GM23338 (cell line): ENCODE measurements around the gene MAPK7. TPM values are rescaled to one million over a fixed set of nuclear protein-coding genes. Genes with fewer than 3 reads are reported as not detected.

Source experiments
- ATAC-seq: fragments of 200-7000 bp; cut with Tn5 transposase; 3 replicates; pipeline ENCODE4 v1.9.1; 2020
- DNase-seq: peaks from one replicate; pipeline ENCODE4 v3.0.0-alpha.2; 2015; ENCODE audit warnings: low spot score
- H2AFZ ChIP-seq: fragments of 200-600 bp; sonication (generic); 2 replicates; pipeline ENCODE4 v1.8.0; 2016; ENCODE audit warnings: antibody characterized with exemption, mild to moderate bottlenecking, moderate library complexity
- H3F3A ChIP-seq: fragments of 200-600 bp; sonication (generic); replicated peaks from 2 replicates; pipeline ENCODE4 v1.8.0; 2017; ENCODE audit warnings: antibody characterized with exemption, mixed run types, low read depth
- H3K27ac ChIP-seq: fragments of 200-600 bp; sonication (generic); 2 replicates; pipeline ENCODE4 v1.6.1; 2016; ENCODE audit warnings: low read depth
- H3K27me3 ChIP-seq: fragments of 200-600 bp; sonication (generic); 2 replicates; pipeline ENCODE4 v1.8.0; 2016; ENCODE audit warnings: mild to moderate bottlenecking, mixed run types, moderate library complexity; ENCODE audit not compliant: insufficient read depth
- H3K36me3 ChIP-seq: fragments of 200-600 bp; sonication (generic); 2 replicates; pipeline ENCODE4 v1.8.0; 2016; ENCODE audit warnings: mild to moderate bottlenecking; ENCODE audit not compliant: insufficient read depth
- H3K4me1 ChIP-seq: fragments of 200-600 bp; sonication (generic); 2 replicates; pipeline ENCODE4 v1.8.0; 2016; ENCODE audit warnings: mild to moderate bottlenecking, moderate library complexity; ENCODE audit not compliant: insufficient read depth
- H3K4me2 ChIP-seq: fragments of 200-600 bp; sonication (generic); 2 replicates; pipeline ENCODE4 v1.7.1; 2017; ENCODE audit warnings: mixed run types
- H3K4me3 ChIP-seq: fragments of 200-600 bp; sonication (generic); 2 replicates; pipeline ENCODE4 v1.6.1; 2016; ENCODE audit warnings: mixed run types
- H3K79me2 ChIP-seq: fragments of 200-600 bp; sonication (generic); replicated peaks from 2 replicates; pipeline ENCODE4 v1.8.0; 2017; ENCODE audit warnings: mild to moderate bottlenecking; ENCODE audit not compliant: insufficient read depth
- H3K9me2 ChIP-seq: fragments of 200-600 bp; sonication (generic); 2 replicates; pipeline ENCODE4 v1.8.0; 2017; ENCODE audit not compliant: insufficient read depth
- H4K20me1 ChIP-seq: fragments of 200-600 bp; sonication (generic); replicated peaks from 2 replicates; pipeline ENCODE4 v1.8.0; 2017; ENCODE audit warnings: mild to moderate bottlenecking; ENCODE audit not compliant: insufficient read depth
- H3K27ac Mint-ChIP-seq: 2 replicates; pipeline ENCODE4 v1.8.0; 2020; ENCODE audit warnings: inconsistent platforms, mild to moderate bottlenecking, moderate library complexity, mixed read lengths
- H3K27me3 Mint-ChIP-seq: 3 replicates; pipeline ENCODE4 v1.8.0; 2022; ENCODE audit warnings: low read depth, mild to moderate bottlenecking, moderate library complexity, mixed read lengths, inconsistent platforms; ENCODE audit not compliant: insufficient read depth, poor library complexity
- H3K36me3 Mint-ChIP-seq: 3 replicates; pipeline ENCODE4 v1.8.0; 2021; ENCODE audit warnings: low read depth, mild to moderate bottlenecking, inconsistent platforms, moderate library complexity, mixed read lengths
- H3K4me1 Mint-ChIP-seq: 3 replicates; pipeline ENCODE4 v1.8.0; 2020; ENCODE audit warnings: mild to moderate bottlenecking, inconsistent platforms, mixed read lengths
- H3K4me3 Mint-ChIP-seq: 3 replicates; pipeline ENCODE4 v1.8.0; 2021; ENCODE audit warnings: moderate library complexity, mild to moderate bottlenecking, inconsistent platforms, mixed read lengths
- H3K9me3 Mint-ChIP-seq: 3 replicates; pipeline ENCODE4 v1.8.0; 2020; ENCODE audit warnings: moderate library complexity, mild to moderate bottlenecking, inconsistent platforms, mixed read lengths
- CREB1 ChIP-seq: fragments of 250-450 bp; sonication (Bioruptor Pico); IDR thresholded peaks from 2 replicates; pipeline ENCODE4 v1.5.0; 2020; ENCODE audit warnings: low read depth, mild to moderate bottlenecking, moderate library complexity
- ETS1 ChIP-seq: IDR thresholded peaks from 2 replicates; pipeline ENCODE4 v1.6.1; 2016; ENCODE audit warnings: antibody characterized with exemption
- EZH2phosphoT487 ChIP-seq: fragments of 200-600 bp; sonication (generic); IDR thresholded peaks from one replicate; pipeline ENCODE4 v1.8.1; 2018; ENCODE audit warnings: antibody characterized with exemption; ENCODE audit not compliant: unreplicated experiment
- JUNB ChIP-seq: IDR thresholded peaks from one replicate; pipeline ENCODE4 v1.6.1; 2016; ENCODE audit warnings: antibody characterized with exemption; ENCODE audit not compliant: unreplicated experiment
- STAT1 ChIP-seq: IDR thresholded peaks from one replicate; pipeline ENCODE4 v1.6.1; 2016; ENCODE audit warnings: antibody characterized with exemption; ENCODE audit not compliant: unreplicated experiment
- ZNF114 ChIP-seq: fragments of 250-450 bp; sonication (Bioruptor Pico); IDR thresholded peaks from 2 replicates; pipeline ENCODE4 v1.5.0; 2020; ENCODE audit warnings: mild to moderate bottlenecking, moderate library complexity
- ZNF331 ChIP-seq: fragments of 250-450 bp; sonication (Bioruptor Pico); IDR thresholded peaks from 2 replicates; pipeline ENCODE4 v1.5.0; 2020; ENCODE audit warnings: low read depth, mild to moderate bottlenecking, moderate library complexity
- polyA plus RNA-seq: library from polyadenylated mRNA; unstranded; fragments of >200 nt; fragmentation: Nextera tagmentation; extraction: Ambion mirVana; gene quantifications from 2 replicates; pipeline ENCODE4 v1.2.1, GENCODE V29; 2016
- total RNA-seq: library from RNA; depleted of rRNA; stranded (reverse); fragments of >200 nt; shearing (Covaris generic); gene quantifications from 2 replicates; pipeline ENCODE4 v1.2.3, GENCODE V29; 2014
- TF ChIP-seq, protein P1 (sequence below): IDR thresholded peaks from one replicate; pipeline ENCODE4 v1.6.1; 2018; ENCODE audit warnings: antibody characterized with exemption; ENCODE audit not compliant: unreplicated experiment
- TF ChIP-seq, protein P2 (sequence below), 2 experiments: fragments of 200-600 bp in 1 of 2; sonication (generic) in 1 of 2; conservative IDR thresholded peaks; 2 replicates each; pipeline versions ENCODE4 v1.5.1 to v1.6.1; 2016 to 2017; ENCODE audit warnings: antibody characterized with exemption in 2 of 2, low read depth in 2 of 2, mild to moderate bottlenecking in 2 of 2, moderate library complexity in 1 of 2

The MAPK7 gene
- total and polyA plus RNA-seq, 2 experiments from 2014 or later: 15.5 to 53.1 TPM

GRCh38 chr17:19398301-19399181 is 20.2 kb downstream of the MAPK7 start (continued):
- TF ChIP-seq, protein P1, sequence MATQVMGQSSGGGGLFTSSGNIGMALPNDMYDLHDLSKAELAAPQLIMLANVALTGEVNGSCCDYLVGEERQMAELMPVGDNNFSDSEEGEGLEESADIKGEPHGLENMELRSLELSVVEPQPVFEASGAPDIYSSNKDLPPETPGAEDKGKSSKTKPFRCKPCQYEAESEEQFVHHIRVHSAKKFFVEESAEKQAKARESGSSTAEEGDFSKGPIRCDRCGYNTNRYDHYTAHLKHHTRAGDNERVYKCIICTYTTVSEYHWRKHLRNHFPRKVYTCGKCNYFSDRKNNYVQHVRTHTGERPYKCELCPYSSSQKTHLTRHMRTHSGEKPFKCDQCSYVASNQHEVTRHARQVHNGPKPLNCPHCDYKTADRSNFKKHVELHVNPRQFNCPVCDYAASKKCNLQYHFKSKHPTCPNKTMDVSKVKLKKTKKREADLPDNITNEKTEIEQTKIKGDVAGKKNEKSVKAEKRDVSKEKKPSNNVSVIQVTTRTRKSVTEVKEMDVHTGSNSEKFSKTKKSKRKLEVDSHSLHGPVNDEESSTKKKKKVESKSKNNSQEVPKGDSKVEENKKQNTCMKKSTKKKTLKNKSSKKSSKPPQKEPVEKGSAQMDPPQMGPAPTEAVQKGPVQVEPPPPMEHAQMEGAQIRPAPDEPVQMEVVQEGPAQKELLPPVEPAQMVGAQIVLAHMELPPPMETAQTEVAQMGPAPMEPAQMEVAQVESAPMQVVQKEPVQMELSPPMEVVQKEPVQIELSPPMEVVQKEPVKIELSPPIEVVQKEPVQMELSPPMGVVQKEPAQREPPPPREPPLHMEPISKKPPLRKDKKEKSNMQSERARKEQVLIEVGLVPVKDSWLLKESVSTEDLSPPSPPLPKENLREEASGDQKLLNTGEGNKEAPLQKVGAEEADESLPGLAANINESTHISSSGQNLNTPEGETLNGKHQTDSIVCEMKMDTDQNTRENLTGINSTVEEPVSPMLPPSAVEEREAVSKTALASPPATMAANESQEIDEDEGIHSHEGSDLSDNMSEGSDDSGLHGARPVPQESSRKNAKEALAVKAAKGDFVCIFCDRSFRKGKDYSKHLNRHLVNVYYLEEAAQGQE: no peak
- no peak for TF ChIP-seq ZNF114
- TF ChIP-seq ZNF331 (CRISPR knock-in tag): no peak
- no peak for TF ChIP-seq JUNB
- no peak for TF ChIP-seq CREB1
- TF ChIP-seq STAT1: no peak
- TF ChIP-seq, protein P2, sequence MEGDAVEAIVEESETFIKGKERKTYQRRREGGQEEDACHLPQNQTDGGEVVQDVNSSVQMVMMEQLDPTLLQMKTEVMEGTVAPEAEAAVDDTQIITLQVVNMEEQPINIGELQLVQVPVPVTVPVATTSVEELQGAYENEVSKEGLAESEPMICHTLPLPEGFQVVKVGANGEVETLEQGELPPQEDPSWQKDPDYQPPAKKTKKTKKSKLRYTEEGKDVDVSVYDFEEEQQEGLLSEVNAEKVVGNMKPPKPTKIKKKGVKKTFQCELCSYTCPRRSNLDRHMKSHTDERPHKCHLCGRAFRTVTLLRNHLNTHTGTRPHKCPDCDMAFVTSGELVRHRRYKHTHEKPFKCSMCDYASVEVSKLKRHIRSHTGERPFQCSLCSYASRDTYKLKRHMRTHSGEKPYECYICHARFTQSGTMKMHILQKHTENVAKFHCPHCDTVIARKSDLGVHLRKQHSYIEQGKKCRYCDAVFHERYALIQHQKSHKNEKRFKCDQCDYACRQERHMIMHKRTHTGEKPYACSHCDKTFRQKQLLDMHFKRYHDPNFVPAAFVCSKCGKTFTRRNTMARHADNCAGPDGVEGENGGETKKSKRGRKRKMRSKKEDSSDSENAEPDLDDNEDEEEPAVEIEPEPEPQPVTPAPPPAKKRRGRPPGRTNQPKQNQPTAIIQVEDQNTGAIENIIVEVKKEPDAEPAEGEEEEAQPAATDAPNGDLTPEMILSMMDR (conservative IDR thresholded peaks at IDR 0.05; ENCODE audit: low read depth in 2 of 2): no peak
- no peak for TF ChIP-seq EZH2phosphoT487
- TF ChIP-seq ETS1: no peak

- Histone ChIP-seq H3K9me2 (0 out of 2 replicates have a peak, but pooled peaks cover 8% of the 10 kb centered on the region), H3F3A (no peaks in the 10 kb centered on the region), H3K36me3 (no peaks in the 10 kb centered on the region), H3K27me3 (no peaks in the 10 kb centered on the region), H3K4me2 (no peak overlapping the region), H3K4me3 (no peak overlapping the region), H2AFZ (no peak overlapping the region), H3K27ac (no peak overlapping the region), H4K20me1 (no peaks in the 10 kb centered on the region), H3K79me2 (no peaks in the 10 kb centered on the region), H3K4me1 (peaks cover 3% of the 10 kb centered on the region; the same call in 1 of the 2 replicates)
- no peaks in the 10 kb centered on the region for H3K9me3 Mint-ChIP-seq
- peaks cover 6% of the 10 kb centered on the region for H3K4me1 Mint-ChIP-seq
- no peak overlapping the region for H3K4me3 Mint-ChIP-seq
- no peak overlapping the region for H3K27ac Mint-ChIP-seq
- H3K27me3 Mint-ChIP-seq: peaks cover 7% of the 10 kb centered on the region
- ATAC-seq (no peak), DNase-seq (no peak)
- H3K36me3 Mint-ChIP-seq: no peaks in the 10 kb centered on the region
- TF ChIP-seq, protein P1: no peak
- TF ChIP-seq STAT1: no peak
Observed at GRCh38 chr17:19399750-19400450, 21.6 kb downstream of the MAPK7 start.
